Medulla oblongata (tissue), 1 donor: ENCODE measurements around the gene PAWR.

Experiments
- DNase-seq: peaks from one replicate; pipeline ENCODE4 v3.0.0-alpha.2; 2015; ENCODE audit errors: extremely low spot score

The PAWR gene

DNA sequence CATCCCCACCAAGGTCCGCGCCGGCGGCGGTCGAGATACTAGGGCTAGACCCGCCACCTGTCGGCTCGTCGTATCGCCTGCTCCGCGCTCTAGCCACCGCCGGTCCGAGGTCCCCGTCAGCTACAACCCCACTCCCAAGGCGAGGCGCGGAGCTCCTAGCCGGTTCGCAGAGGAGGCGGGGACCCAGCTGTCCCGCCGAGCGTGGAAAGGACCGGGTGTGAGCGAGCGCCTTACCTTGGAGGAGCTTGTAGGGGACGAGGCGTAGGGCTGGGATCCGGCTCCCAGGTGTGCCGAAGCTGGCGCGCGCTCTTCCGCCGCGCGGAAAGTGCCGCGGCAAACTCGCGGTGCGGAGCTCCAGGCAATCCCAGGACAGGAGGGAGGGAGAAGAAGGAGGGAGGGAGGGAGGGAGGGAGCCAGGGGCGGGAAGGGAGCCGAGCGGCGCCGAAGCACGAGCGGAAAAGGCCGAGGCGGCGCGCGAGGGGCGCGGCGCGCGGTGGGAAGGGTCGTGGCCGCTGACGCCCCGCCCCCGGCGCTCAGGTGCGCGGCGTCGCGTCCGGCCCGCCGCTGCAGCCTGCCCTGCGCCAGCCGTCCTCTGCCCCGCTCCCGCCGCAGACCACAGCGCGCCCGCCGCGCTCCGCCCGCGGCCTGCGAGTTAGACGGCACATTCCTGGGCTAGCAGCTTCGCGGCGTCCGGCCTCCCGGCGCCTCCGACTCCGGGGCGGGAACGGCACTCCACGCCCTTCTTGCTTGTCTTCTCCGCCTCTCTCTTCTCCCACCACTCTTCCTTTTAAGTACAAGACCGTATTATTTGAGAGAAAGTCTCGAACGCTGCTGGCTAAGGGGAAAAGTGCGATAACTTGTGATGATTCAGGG is at the start of gene PAWR:
PAWR (minus strand) TSS at position 327 of the 873 bp plus-strand sequence. CDS start 720 bp downstream, outside the sequence.
- peak; percentile 27 for DNase-seq

DNA sequence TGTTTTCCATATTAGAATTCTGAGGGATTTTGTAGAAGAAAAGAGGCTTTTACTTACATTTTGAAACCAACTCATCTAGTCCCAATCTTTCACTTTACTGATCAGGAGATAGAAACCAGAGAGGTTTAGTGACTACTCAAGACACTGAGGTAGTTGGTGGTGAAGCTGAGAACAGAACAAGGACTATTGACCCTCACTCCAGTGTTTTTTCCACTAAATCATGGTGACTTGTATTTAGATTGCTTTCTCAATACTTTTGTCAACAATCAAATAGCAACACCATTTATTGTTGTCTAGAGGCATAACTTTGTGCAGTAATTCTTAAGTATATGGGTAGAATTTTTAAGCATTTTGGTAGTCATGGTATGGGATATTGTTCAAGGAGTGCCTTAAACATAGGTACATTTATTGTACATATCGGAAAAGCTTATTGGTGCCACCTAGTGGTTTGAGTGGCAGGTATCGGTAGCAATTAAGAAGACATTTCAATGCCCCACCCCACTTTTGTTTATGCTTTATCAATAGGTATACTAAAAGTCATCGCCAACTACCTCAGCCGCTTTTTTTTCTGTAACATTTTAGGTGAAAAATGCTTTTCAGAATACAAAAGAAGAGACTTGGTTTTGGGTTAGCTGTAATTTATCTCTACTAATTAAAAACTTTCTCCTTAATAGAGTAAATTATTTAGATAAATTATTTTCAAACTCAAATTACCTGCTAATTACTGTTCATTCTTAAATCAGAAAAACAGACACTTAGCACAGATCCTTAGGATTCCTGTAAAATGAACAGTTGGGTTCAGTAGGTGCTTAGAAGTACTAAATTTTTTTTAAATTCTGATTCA is 47.3 kb upstream of the PAWR start:
- peak; percentile 28 for DNase-seq

DNA sequence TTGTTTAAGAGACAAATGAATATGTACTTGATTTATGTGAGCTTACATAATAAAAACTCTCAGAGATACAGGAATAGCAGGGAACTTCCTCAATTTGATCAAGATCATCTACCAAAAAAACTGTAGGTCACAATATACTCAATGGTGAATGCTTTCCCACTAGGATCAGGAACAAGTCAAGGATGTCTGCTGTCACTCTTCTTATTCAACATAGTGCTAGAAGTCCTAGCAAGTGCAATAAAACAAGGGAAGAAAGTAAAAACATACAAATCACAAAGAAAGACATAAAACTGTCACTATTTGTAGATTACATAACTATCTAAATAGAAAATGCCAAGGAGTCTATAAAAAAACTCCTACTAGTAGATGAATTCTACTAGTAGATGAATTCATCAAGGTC is 41.9 kb upstream of the PAWR start:
- no peak for DNase-seq

- DNase-seq, result no peak
Measured at GRCh38 chr12:79725987-79726386, 35.2 kb upstream of the PAWR start.

- DNase-seq, result no peak
Measured at GRCh38 chr12:79717006-79717405, 26.2 kb upstream of the PAWR start.

- DNase-seq, result no peak
Measured at GRCh38 chr12:79715308-79715707, 24.5 kb upstream of the PAWR start.

DNA sequence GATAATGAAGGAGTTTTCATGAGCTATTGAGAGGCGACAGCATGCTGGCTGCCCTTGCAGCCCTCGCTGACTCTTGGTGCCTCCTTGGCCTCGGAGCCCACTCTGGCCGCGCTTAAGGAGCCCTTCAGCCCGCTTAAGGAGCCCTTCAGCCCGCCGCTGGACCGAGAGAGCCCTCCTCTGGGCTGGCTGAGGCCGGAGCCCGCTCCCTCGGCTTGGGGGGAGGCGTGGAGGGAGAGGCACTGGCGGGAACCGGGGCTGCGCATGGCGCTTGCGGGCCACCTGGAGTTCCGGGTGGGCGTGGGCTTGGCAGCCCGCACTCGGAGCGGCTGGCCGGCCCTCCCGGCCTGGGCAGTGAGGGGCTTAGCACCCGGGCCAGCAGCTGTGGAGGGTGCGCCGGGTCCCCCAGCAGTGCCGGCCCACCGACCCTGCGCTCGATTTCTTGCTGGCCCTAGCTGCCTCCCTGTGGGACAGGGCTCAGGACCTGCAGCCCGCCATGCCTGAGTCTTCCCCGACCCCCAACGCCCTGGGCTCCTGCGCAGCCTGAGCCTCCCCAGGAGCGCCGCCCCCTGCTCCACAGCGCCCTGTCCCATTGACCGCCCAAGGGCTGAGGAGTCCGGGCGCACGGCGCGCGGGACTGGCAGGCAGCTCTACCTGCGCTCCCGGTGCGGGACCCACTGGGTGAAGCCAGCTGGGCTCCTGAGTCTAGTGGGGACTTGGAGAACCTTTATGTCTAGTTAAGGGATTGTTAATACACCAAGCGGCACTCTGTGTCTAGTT is 20.1 kb upstream of the PAWR start:
- DNase-seq, result no peak

DNA sequence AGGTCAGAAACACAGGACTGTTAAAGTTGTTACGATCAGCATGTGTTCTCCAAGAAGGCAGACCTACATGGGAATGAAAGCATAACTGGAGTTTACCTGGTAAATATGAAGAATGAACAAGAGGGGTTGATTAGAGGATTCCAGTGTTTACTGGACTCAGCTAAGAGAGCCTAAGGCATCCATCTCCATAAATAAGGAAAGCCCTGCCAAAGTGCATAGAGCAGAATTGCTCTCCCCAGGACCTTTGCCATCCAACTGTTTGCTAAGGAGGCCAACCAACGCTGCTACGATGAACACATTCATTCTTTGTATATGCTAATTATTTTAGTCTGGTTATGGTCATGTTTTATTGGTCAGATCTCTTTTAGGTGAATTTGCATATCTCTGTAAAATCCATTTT is 17.1 kb upstream of the PAWR start:
- no peak for DNase-seq

- no peak for DNase-seq
Measured at GRCh38 chr12:79706676-79707075, 15.9 kb upstream of the PAWR start.

DNA sequence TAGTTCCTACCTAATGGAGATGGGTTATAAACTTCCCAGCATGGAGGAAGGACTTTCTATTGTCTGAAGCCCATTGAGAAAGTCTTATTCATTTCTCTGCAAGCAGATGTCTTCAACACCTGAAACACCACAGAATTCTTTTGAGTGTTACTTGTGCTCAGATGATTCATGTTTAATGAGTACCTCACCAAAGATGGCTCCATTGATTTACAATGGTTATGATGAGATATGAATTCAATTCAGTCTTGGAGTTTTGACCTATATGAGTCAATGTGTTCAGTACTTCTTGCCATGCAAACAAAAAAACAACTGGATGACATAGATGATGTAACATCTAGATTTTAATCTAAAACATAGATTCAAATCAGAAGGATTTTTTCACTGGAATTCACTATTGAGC is 15.4 kb upstream of the PAWR start:
- DNase-seq, result no peak

DNA sequence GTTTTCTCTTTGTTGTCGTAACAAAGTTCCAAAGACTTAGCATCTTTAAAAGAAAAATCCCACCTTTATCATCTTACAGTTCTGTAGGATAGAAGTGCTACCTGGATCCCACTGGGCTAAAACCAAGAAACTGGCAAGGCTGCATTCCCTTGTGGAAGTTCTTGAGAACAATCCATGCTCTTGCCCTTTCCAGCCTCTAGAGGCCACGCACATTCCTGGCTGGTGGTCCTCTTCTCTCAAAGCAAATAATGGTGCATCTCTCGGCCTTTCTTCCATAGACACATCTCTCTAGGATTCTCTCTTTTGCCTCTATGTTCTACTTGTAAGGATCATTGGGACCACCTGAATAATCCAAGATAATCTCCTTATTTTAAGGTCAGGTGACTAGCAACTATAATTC is 8.2 kb upstream of the PAWR start:
- DNase-seq, result no peak

DNA sequence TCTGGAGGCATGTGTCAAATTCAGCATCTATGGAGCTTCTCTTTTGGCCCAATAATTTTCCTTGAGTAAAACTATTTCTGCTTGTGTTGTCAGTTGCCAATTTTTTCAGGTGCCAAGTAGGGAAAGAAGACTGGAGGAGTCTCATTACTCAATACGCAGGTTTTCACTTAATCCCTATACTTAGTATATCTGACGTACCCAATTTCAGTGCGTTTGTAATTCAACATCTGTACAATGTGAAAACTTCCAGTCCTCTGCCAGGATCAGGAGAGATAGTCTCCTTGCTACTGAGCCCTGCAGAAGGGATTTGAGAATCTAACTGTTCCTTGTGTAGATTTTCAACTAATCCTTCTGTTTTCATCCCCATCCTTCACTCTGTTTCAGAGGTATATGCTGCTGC is 5.7 kb upstream of the PAWR start:
- DNase-seq, result no peak

DNA sequence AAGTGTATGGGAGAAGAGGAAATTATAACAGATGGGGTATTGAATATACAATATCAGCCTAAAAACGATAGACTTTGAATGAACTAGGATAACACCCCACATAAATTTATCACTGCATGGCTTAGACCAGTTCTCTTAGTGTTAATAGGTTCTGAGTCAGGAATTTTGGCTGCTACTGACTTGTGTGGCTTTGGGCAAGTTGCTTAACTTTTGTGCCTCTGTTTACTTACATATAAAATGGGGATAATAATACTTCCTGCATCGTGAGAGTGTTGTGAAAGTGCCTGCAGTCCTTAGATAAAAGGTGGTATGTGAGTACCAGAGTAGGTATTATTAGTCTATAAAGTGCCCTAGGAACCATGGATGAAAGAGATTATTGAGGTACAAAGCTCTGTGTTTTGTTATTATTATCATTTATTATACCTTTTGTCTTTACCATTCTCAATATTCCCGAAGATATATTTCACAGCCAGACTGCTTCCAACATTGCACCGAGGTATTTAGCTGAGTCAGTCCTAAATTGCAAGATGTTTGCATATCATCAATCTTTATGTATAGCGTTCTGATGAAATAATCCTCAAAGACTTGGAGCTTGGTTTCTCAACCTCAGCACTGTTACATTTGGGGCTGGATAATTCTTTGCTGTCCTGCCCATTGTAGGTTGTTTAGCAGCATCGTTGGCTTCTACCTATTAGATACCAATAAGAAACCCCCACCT is 2.3 kb upstream of the PAWR start:
- DNase-seq, result no peak

GRCh38 chr12:79691511-79692248 is 916 bp upstream of the PAWR start:
- no peak for DNase-seq

- no peak for DNase-seq
Measured at GRCh38 chr12:79690142-79690637, 574 bp downstream of the PAWR start.

- peak; percentile 58 for DNase-seq
Measured at GRCh38 chr12:79689477-79690141, 1.2 kb downstream of the PAWR start.

DNA sequence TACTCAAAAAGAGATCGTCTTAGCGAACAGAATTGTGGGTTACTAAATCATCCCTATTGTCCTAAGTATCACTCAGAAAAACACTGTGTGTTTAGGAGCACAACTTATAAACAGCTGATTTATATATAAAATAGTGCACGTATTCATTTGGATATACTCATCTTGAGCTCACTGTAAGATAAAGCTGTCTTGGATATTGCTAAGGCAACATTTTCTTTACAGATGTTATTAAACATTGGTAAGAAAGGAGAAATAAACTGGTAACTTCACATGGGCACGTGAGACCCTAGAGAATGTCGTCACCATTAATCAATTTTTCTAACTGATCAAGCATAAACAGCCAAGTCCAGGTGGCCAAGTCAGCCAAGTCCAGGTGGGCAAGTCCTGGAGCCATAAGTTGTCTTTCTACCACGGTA is 1.7 kb downstream of the PAWR start:
- DNase-seq, result no peak

- DNase-seq, result no peak
Measured at GRCh38 chr12:79688376-79689060, 2.2 kb downstream of the PAWR start.

DNA sequence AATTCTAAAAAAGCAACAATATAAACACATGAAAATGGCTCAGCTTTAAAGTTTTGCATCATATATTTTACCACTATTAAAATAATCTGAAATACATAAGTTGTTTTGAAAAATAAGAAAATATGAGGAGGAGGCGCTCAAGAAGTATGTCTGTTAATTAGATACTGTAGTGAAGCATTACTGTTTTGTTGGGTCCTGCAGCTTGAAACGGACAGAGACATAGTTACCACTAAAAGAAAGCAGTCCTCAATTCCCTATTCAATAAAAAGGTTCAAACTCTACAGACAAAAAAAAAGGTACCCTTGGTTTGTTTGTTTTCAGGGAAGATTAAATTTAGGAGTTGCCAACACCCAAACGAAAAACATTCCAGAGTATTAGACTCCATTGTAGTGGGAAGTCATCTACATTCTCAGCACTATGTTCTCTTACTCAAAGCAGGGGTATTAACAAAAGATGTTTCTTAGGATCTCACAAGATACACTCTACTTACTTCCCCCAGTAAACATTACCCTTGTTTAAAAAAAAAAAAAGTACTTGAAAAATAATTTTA is 3.0 kb downstream of the PAWR start:
- DNase-seq, result no peak
